Astrocyte (in vitro differentiated cells and primary cell): ENCODE data around the gene STK32B.
"Not testable (repeated sequence)": the region's sequence is repeated elsewhere in the genome, so short reads cannot be mapped to it uniquely, and the experiment has no call there.

Experiments used
- CTCF ChIP-seq: IDR thresholded peaks from 2 replicates; pipeline ENCODE4 v1.5.1; 2011; ENCODE audit warnings: low read depth, mild to moderate bottlenecking, inconsistent platforms, low read length, moderate library complexity; ENCODE audit not compliant: insufficient read depth
- EZH2 ChIP-seq: IDR thresholded peaks from 2 replicates; pipeline ENCODE4 v1.6.1; 2012; ENCODE audit warnings: mild to moderate bottlenecking, low read length, inconsistent platforms; ENCODE audit not compliant: insufficient read depth

GRCh38 chr4:5175836-5176235, 124.6 kb downstream of the STK32B start:
- TF ChIP-seq CTCF, EZH2: not testable (repeated sequence)
